NCI-H69 (cell line): Measurements from ENCODE around the gene CHI3L1.

ENCODE experiments used
- DNase-seq: peaks from one replicate; lab custom pipeline; 2025; lab: John Stamatoyannopoulos, UW

CHI3L1 gene

DNA sequence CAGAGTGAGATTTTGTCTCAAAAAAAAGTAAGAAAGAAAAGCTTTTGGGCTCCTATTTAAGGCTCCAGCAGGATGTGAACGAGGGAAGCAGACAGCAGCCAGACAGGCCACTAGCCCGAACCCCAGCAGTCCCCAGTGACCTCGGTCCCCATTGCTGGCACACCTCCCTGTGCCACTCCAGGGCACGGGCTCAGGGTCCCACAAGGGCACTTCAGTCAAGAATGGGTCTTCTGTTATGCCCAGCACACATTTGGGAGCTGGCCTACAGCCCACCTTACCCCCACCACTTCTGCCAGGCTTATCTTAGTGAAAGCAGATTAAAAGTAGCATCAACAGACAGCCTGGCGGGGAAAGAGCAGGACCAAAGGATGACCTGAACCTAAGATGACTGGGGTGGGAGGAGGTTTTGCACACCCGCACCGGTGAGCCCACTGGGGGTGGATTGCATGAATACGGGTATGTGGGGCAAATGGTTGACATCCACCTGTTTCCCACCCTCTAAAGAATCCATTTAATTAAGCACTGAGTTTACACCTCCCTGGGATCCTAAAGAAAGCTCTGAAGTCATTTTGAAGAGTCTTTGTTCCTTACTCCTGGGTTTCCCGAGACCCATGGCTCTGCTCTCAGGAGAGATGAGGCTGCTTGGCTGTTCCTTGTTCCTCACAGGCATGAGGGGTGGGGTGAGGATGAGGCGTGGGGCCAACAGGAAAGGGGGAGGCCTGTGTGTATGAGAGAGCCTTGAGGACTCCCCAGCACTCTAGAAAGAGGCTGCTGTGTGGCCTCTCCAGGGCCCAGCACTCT is 4.7 kb downstream of the CHI3L1 start:
- no peak for DNase-seq

DNA sequence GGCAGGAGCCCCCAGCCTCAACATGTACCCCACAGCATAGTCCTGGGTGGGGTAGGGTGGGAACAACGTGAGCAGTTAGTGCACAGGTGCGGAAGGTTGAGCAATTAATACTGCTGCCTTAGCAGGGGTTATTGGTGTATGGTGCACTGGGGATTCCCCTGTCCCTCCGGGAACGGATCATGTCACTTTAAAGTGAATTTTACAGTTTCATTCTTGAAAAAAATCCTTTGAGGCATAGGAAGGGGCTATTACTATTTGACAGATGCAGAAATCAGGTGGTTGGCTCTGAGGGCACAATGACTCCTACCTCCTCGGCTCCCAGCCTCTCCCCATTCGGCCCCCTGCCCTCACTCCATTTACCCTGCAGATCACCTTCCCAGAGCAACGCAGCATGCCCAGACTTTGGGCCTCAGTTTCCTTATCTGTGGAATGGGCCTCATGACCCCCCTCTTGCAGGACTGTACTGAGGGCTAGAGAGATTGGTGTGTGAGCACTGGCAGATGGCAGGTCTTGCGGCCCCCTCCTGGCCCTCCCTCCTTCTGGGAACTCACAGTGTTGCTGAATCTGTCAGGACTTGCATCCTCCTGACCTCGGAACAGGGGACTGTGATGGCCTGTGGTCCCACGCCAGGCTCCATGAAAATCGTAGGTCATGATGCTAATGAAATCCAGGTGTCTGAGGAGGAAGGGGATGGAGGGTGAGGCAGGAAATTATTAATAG is 5.7 kb downstream of the CHI3L1 start:
- no peak for DNase-seq

DNA sequence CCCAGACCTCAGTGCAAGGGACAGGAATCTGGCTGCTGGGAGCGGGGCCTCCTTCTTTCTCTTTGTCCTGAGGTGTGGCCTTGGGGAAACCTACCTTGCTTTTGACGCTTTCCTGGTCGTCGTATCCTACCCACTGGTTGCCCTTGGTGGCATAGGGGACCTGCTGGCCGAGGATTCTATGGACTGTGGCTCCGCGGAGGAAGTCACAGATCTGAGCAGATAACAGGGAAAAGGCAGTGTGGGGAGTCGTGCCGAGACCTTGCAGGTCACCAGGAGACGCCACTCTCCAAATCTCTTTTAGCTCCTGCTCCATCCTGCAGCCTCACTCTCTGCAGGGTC is 6.9 kb downstream of the CHI3L1 start:
- no peak for DNase-seq

DNA sequence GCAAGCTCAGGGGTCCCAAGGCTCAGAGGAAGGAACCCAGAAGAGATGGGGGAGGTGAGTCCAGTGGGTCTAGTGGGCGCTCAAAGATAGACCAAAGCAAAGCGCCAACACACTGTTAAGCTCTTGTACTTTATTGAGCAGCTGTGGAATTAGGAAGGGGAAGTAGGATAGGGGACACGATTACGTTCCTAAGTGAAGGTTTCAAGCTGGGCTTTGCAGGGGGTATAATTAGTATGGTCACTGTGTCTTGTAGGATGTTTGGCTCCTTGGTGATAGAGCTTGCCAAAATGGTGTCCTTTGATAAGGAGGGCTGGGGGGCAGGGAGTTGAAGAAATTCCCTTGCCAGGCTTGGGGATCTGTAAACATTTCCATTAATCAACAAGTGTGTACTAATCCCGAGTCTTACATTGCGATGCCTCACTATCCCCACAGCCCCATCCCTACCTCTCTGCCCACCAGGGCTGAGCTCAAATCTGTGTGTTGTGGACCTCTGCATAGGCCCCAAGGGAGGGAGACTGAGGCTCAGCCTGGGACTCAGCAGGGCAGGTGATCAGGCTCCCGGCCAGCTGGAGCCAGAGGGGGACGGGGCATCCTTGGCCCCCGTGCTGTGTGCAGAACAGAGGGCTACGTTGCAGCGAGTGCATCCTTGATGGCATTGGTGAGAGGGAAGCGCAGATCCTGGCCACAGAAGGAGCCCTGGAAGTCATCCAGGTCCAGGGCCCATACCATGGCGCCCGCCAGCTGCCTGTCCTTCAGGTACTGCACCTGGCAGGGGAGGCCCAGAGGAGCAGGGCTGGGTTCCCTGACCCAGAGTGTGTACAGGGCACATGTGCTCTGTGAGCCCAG is 7.5 kb downstream of the CHI3L1 start:
- DNase-seq, result peak; percentile 33

- DNase-seq, result peak; percentile 17
Observed at GRCh38 chr1:203178083-203178482, 8.4 kb downstream of the CHI3L1 start.

- no peak for DNase-seq
Observed at GRCh38 chr1:203177470-203178039, 8.9 kb downstream of the CHI3L1 start.

GRCh38 chr1:203177036-203177405 is 9.5 kb downstream of the CHI3L1 start:
- DNase-seq, result no peak

DNA sequence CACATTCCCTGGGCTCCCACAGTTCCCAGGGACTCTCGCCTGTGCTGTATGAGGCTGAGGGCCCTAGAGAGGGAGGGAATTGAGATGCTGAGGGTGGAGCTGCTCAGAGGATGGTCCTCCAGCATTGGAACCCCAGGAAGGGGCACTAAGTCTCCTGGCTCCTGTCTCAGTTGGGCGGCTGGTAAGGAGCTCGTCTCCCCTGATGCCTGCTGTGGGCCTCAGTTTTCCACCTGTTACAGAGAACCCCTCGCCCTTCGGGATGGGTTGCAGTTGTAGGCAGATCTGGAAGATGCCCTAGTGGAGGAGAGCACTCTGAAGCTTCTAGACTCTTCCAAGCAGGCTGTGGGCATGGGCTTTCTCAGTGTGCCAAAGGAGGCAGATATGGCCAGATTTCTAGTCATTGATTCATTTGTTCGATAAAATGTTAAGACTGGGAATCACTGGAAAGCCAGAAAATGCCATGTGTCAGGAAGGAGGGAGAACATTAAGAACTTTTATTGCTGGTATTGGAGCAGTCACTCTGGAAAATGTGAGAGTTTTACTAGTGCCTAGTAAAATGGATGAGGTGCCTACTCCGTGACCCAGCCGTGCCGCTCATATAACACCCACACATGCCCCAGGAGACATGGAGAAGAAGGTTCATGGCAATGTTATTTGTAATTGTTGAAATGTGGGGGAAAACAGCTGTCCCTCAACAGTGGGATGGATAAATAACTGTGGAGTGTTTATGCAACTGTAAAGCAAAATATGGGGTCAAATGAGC is 10.1 kb downstream of the CHI3L1 start:
- DNase-seq, result no peak

GRCh38 chr1:203175827-203176241 is 10.7 kb downstream of the CHI3L1 start:
- no peak for DNase-seq

DNA sequence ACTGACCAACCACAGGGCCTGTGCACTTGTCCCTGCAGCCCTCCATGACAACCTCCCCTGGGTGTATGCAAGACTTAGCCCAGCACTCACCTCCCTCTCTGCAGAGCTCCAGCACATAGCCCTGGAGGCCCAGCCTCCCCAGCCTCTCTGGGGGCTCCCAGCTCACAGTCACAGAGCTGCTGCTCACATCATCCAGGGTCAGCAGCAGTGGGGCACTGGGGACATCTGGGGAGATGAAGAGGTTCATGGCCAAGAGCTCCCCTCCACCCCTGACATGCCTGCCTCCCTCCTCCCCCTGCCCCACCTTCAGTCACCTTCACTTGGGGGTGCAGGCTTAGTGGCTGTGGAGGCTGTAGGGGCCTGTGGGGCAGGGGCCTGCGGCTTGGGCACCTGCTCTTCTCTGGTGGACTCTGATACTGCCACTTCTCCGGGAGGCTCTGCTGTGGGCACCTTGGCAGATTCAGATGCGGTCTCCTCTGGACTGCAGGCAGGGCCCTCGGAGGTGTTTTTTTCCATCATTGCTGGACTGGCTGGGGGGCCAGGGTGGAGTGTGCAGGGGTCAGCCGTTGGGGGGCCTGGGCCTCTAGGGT is 11.2 kb downstream of the CHI3L1 start, which contains the start of gene MYBPH:
TSS of gene MYBPH (minus strand) at position 590 of the 590 bp plus-strand sequence. CDS start at position 519, 71 bp downstream.
- DNase-seq, result no peak

DNA sequence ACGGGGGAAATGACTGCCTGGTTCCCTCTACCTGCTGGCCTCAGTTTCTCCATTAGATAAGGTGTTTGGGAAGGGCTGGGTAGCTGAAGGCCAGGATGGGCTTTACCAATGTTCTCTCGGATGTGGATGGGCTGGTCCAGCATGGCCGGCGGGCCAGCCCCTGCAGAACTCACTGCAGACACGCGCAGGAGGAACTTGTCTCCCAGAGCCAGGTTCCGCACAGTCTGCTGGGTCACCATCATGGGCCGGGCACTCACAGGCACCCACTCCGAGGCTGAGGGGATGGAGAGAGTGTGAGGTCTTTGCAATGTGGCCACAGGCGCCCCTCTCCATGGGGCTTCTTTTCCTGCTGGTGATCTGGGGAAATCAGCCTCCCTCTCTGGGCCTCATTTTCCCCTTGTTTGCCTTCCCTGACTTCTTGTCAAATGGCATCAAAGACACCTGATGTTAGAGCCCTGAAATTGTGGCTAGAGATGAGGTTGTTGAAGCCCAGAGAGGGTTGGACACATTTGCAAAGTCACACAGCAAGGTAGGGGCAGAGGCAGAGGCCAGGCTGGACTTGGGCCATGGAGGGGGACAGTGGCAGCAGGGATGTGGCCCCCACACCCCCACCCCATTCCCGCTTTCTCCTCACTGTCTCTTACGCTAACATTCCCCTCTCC is 12.0 kb downstream of the CHI3L1 start:
- DNase-seq, result no peak

DNA sequence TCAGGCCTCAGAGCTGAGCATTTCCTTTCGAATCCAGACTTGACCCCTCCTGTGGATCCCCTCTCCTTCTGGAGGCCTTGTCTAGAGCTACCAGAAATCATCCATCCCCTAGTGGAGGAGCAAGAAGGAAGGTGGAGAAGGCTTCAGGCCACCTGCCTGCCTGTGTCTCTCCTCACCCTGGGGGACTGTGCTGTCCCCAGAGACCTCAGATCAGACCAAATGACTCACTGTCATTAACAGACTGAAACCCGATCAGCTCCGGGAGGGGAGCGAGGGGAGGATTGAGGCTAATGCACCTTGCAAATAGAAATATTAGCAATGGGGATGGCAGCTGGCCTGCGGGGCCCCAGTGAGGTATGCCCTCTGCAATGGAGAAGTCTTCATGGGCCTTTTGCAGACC is 12.9 kb downstream of the CHI3L1 start:
- DNase-seq, result peak; percentile 68

- no peak for DNase-seq
Observed at GRCh38 chr1:203173011-203173555, 13.4 kb downstream of the CHI3L1 start.

- peak; percentile 78 for DNase-seq
Observed at GRCh38 chr1:203172184-203173010, 14.1 kb downstream of the CHI3L1 start.

DNA sequence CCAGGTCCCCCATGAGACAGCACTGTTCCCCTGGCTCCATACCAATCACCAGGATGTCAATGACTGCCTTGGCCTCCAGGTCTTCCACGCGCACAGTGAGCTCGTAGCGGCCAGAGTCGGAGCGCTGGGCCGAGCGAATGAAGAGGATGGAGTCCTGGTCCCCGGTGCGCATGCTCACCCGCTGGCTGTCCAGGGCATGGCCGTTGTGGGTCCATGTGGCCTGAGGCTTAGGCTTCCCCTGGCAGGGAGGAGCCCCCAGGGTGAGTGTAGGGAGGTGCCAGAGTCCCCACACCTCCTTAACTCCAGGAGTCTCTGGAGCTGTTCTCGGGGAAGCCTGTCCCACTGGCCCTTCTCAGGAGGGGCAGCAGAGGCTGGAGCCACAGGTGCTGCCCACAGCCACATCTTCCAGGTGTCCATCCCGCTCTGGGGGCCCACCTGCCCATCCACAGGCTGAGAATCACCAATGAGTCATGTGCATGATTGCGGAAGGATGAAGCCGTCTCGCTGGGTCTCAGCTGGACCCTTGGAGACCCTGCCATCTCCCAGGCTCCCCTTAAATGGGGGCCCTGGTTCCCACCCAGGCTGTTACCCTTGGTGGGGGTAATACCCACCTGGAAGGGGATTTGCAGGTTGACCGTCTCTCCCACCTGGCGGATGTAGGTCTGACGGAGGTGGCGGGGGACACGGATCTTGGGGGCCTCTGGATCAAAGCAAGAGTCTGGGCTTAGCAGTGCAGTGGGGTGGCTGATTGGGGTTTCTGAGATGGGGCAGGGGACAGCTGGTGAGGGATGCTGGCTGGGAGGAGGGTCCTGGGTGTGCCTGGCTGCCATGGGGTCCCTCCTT is 14.9 kb downstream of the CHI3L1 start:
- no peak for DNase-seq

DNA sequence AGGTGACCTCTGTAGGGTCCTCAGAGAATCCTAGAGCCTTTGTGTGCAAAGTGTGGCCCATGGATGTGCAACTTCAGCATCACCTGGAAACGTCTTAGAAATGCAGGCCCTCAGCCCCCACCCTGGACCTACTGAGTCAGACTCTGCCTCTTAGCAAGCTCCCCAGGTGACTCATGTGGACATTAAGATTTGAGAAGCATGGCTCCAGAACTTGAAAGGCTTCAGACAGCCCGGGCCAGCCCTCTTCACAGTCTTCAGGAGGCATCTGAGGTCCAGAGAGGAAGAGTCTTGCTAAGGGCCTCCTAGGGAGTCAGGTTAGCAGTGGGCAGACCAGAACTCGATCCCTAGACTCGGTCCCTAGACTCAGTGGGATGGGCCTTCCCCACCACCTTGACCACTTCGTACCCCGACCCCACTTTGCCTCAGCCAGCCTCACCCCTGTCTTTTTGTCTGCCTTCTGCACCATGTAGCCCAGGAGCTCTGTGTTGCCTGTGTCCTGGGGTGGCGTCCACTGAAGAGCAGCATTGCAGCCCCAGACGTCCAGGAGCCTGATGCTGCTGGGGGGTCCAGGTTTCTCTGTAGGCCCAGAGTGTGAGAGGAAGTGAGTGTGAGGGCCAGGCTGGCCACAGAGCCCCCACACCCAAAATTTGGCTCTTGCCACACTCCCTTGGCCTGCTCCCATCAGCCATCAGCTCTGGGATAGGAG is 15.7 kb downstream of the CHI3L1 start:
- DNase-seq, result no peak

- no peak for DNase-seq
Observed at GRCh38 chr1:203169770-203170520, 16.6 kb downstream of the CHI3L1 start.
